Effector memory CD8-positive, alpha-beta T cell (primary cell): ENCODE data around the gene IKBKE.

Experiments
- ATAC-seq: fragments of 150-1000 bp; cut with Tn5 transposase; replicated peaks from 2 replicates; pipeline ENCODE4 v1.10.0; 2021; ENCODE audit warnings: mild to moderate bottlenecking, moderate library complexity
- DNase-seq, 3 experiments: peaks; one replicate each; pipeline ENCODE4 v3.0.0; 2021
- H3K27ac Mint-ChIP-seq, 2 donors: one replicate each; pipeline ENCODE4 v1.8.0; 2022; ENCODE audit warnings: mild to moderate bottlenecking in 2 of 2, mixed read lengths in 2 of 2, moderate library complexity in 2 of 2
- H3K27me3 Mint-ChIP-seq, 2 donors: one replicate each; pipeline ENCODE4 v1.8.0; 2022; ENCODE audit warnings: mixed read lengths in 2 of 2
- H3K36me3 Mint-ChIP-seq: one replicate; pipeline ENCODE4 v1.8.0; 2022; ENCODE audit warnings: mild to moderate bottlenecking, moderate library complexity, mixed read lengths; ENCODE audit not compliant: insufficient read depth
- H3K4me1 Mint-ChIP-seq, 2 donors: one replicate each; pipeline ENCODE4 v1.8.0; 2022; ENCODE audit warnings: low read depth in 2 of 2, mixed read lengths in 2 of 2
- H3K4me3 Mint-ChIP-seq, 2 donors: one replicate each; pipeline ENCODE4 v1.8.0; 2022; ENCODE audit warnings: mild to moderate bottlenecking in 2 of 2, mixed read lengths in 2 of 2, moderate library complexity in 2 of 2
- H3K9me3 Mint-ChIP-seq, 2 donors: one replicate each; pipeline ENCODE4 v1.8.0; 2022; ENCODE audit warnings: mixed read lengths in 2 of 2

The IKBKE gene

GRCh38 chr1:206459703-206460102 lies 10.6 kb upstream of the IKBKE start:
- no peak for DNase-seq
- H3K36me3 Mint-ChIP-seq = peaks cover 7% of the 10 kb centered on the region
- no peaks in the 10 kb centered on the region for H3K27me3 Mint-ChIP-seq
- no peak for ATAC-seq
- peak overlapping the region in 1 of 2 donors; percentile 38 for H3K27ac Mint-ChIP-seq
- H3K4me3 Mint-ChIP-seq = no peak overlapping the region
- H3K4me1 Mint-ChIP-seq = peaks cover 6 to 8% of the 10 kb centered on the region in 2 donors
- H3K9me3 Mint-ChIP-seq = no peaks in the 10 kb centered on the region

GRCh38 chr1:206460836-206461426 lies 9.3 kb upstream of the IKBKE start:
- H3K9me3 Mint-ChIP-seq = no peaks in the 10 kb centered on the region
- no peak overlapping the region for H3K4me3 Mint-ChIP-seq
- peaks cover 7% of the 10 kb centered on the region for H3K36me3 Mint-ChIP-seq
- DNase-seq = no peak
- no peak for ATAC-seq
- H3K4me1 Mint-ChIP-seq = peaks cover 8 to 13% of the 10 kb centered on the region in 2 donors
- H3K27me3 Mint-ChIP-seq = no peaks in the 10 kb centered on the region
- no peak overlapping the region for H3K27ac Mint-ChIP-seq

GRCh38 chr1:206461602-206462455 lies 8.4 kb upstream of the IKBKE start:
- peak; percentile 70 to 77 (median 72) for DNase-seq
- ATAC-seq = peak; percentile 92
- H3K9me3 Mint-ChIP-seq = no peaks in the 10 kb centered on the region
- peaks cover 11% of the 10 kb centered on the region for H3K36me3 Mint-ChIP-seq
- H3K4me1 Mint-ChIP-seq = peaks cover 13 to 21% of the 10 kb centered on the region in 2 donors
- H3K4me3 Mint-ChIP-seq = no peak overlapping the region
- peak overlapping the region in 1 of 2 donors; percentile 23 for H3K27ac Mint-ChIP-seq
- H3K27me3 Mint-ChIP-seq = no peaks in the 10 kb centered on the region

DNA sequence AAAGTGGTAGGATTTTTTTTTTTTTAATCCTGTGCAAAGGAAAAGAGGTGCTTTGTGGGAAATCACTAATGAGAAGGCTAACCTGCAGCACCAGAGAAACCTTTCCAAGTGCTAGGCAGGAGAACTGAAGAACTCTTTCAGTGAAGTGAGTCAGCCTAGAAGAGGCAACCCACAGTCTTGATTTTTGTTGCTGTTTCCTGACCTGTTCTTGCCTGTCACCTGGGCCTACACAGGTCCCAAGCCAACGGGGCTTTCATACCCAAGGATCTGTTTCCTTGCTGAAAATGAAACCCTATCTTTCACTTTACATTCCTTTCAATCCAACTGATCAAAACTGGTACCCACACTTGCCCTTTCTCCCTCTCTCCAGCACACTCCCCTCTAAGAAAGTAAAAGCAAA lies 7.1 kb upstream of the IKBKE start:
- no peak overlapping the region for H3K27ac Mint-ChIP-seq
- H3K27me3 Mint-ChIP-seq = no peaks in the 10 kb centered on the region
- H3K4me3 Mint-ChIP-seq = no peak overlapping the region

DNA sequence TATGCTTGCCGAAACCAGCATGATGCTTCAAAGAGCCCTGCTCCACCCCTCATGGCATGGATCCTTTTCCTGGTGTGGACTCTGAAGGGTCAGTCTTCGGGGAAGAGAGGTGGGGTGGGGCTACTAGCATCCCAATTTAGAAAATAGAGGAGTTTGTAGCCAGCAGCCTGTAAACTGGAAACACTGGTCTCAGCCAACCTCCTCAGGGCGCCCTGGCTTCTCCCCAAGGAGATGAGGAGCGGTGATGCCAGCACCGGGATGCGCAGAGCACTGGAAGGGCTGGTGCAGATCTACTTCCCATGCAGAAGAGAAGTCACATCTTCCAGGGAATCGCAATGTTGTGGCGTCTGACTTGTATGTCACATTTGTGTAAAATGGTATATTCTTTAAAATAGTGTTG lies 6.4 kb upstream of the IKBKE start:
- Mint-ChIP-seq H3K36me3 (peaks cover 11% of the 10 kb centered on the region), H3K27ac (no peak overlapping the region), H3K4me1 (peaks cover 25 to 34% of the 10 kb centered on the region in 2 donors), H3K4me3 (no peak overlapping the region), H3K27me3 (no peaks in the 10 kb centered on the region), H3K9me3 (no peaks in the 10 kb centered on the region)
- ATAC-seq = no peak
- DNase-seq = no peak

More for the DNA sequence above, 7.1 kb upstream of the IKBKE start:
- Mint-ChIP-seq H3K36me3 (peaks cover 11% of the 10 kb centered on the region), H3K9me3 (no peaks in the 10 kb centered on the region), H3K4me1 (peaks cover 19 to 30% of the 10 kb centered on the region in 2 donors)
- DNase-seq (no peak), ATAC-seq (no peak)

GRCh38 chr1:206464456-206464964 lies 5.8 kb upstream of the IKBKE start:
- Mint-ChIP-seq H3K27me3 (no peaks in the 10 kb centered on the region), H3K4me3 (no peak overlapping the region), H3K4me1 (peaks cover 31 to 34% of the 10 kb centered on the region in 2 donors), H3K27ac (peak overlapping the region in 1 of 2 donors; percentile 80), H3K9me3 (no peaks in the 10 kb centered on the region), H3K36me3 (peaks cover 11% of the 10 kb centered on the region)
- DNase-seq (no peak), ATAC-seq (no peak)

- Mint-ChIP-seq H3K36me3 (peaks cover 17% of the 10 kb centered on the region), H3K4me3 (peak overlapping the region; percentile 36 to 77), H3K27me3 (no peaks in the 10 kb centered on the region), H3K27ac (peak overlapping the region in 1 of 2 donors; percentile 81), H3K9me3 (no peaks in the 10 kb centered on the region), H3K4me1 (peaks cover 45% of the 10 kb centered on the region in 2 donors)
- DNase-seq = no peak
- no peak for ATAC-seq
Measured at GRCh38 chr1:206465951-206466350, 4.3 kb upstream of the IKBKE start.

DNA sequence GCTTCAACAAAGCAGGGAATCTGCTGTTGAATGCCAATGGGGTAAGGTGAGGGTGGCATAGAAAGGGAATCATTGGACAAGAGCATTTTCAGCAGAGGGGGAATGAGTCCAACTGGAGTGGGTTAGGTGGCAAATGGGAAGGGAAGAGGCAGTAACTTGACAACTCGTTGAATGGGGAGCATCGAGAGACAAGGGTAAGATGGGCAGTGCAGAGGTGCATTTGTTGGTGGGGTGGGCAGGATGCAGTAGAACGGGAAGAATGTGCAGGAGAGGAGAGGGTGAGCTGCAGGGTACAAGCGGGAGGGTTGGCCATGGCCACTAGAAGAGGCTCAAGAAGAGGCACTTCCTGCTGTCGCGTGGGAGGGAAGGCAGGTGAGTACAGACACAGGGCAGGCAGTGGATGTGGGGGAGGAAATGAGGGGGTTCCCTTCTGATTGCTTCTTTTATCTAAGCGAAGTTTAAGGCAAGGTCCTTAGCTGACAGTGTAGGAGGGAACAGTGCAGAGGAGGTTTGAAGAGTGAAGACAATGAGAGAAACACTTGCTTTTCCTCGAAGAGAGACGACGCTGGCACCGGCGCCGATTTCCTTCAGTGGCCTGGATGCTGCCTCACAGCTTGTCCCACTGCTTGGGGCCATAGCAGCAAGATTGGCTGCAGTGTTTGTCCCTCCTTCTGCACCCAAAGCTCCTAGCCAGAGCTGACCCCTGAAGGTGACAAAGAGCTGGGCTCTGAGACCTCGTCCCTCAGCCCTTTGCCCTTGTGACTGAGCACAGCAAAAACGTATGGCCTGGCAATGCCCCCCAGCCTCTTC lies 3.2 kb upstream of the IKBKE start:
- Mint-ChIP-seq H3K27ac (peak overlapping the region in 1 of 2 donors; percentile 81), H3K27me3 (no peaks in the 10 kb centered on the region), H3K4me3 (peak overlapping the region; percentile 43 to 77), H3K9me3 (no peaks in the 10 kb centered on the region), H3K4me1 (peaks cover 53 to 54% of the 10 kb centered on the region in 2 donors), H3K36me3 (peaks cover 10% of the 10 kb centered on the region)
- DNase-seq (no peak), ATAC-seq (no peak)

DNA sequence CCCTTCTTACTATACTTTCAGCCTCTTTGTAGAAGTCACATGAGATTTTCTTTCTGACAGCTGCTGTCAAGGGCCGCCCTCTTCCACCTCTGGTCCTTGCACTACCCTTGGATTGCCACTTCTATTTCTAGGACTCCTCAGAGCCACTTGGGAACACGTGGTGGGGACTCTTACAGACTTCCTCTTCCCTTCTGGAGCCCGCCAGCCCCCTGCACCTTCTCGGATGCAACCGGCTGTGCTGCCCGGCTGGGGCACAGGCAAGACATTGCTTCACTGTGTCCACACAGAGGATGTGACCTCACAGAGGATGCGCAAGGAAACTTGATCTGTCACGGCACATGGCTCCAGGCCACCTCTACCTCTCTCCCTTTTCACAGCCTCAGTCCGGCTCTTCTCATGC lies 2.4 kb upstream of the IKBKE start:
- no peaks in the 10 kb centered on the region for H3K9me3 Mint-ChIP-seq
- H3K27ac Mint-ChIP-seq = peak overlapping the region; percentile 79 to 88
- H3K4me1 Mint-ChIP-seq = peaks cover 59 to 62% of the 10 kb centered on the region in 2 donors
- no peaks in the 10 kb centered on the region for H3K27me3 Mint-ChIP-seq
- no peak for DNase-seq
- peak overlapping the region in 1 of 2 donors; percentile 43 for H3K4me3 Mint-ChIP-seq
- peaks cover 10% of the 10 kb centered on the region for H3K36me3 Mint-ChIP-seq
- ATAC-seq = no peak

DNA sequence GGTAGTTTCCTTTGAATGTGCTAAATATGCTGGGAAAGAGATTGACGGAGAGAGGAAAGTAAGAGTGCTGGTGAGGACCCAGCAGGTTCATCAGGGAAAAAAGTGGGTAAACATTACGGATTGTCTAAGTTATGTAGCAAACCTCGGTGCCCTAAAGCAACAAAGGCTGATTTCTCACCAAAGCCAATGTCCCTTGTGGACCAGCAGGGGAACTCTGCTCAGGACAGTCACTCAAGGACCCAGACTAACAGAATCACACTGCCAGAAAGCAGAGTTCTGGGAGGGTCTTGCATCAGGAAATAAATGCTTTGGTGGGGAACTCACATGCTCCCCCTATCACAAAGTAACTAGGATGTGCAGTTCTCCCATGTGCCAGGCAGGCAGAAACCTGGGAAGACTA lies 1.7 kb upstream of the IKBKE start:
- Mint-ChIP-seq H3K27ac (peak overlapping the region; percentile 79 to 88), H3K27me3 (no peaks in the 10 kb centered on the region), H3K9me3 (no peaks in the 10 kb centered on the region), H3K36me3 (peaks cover 14% of the 10 kb centered on the region), H3K4me1 (peaks cover 59 to 68% of the 10 kb centered on the region in 2 donors), H3K4me3 (no peak overlapping the region)
- ATAC-seq = no peak
- DNase-seq = no peak

DNA sequence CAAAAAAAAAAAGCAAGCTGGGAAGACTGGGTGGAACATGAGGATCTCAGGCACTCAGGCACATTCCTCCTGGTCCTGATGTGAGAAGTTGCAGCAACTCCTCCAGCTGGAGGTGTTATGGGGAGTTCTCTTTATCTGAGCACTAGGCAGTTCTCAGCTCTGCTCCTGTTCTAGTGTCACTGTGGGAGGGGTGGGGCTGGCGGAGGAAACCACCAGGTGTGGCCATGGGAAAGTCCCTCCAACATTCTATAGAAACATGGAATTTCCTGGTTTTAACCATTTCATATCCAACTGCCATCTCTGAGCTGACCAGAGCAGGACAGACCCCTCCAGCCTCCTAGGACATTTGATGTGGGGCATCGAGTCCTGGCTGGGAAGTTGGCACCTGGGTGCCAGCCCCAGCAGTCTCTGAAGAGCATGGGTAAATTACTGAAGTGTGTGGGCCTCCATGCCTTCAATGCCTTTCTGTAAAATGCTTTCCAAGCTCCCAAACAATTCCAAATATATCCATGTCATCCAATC lies 804 bp upstream of the IKBKE start:
- Mint-ChIP-seq H3K27me3 (no peaks in the 10 kb centered on the region), H3K36me3 (peaks cover 21% of the 10 kb centered on the region), H3K27ac (peak overlapping the region; percentile 88 to 94), H3K4me1 (peaks cover 59 to 73% of the 10 kb centered on the region in 2 donors), H3K4me3 (peak overlapping the region; percentile 86 to 91), H3K9me3 (no peaks in the 10 kb centered on the region)
- DNase-seq (no peak), ATAC-seq (peak; percentile 14)

DNA sequence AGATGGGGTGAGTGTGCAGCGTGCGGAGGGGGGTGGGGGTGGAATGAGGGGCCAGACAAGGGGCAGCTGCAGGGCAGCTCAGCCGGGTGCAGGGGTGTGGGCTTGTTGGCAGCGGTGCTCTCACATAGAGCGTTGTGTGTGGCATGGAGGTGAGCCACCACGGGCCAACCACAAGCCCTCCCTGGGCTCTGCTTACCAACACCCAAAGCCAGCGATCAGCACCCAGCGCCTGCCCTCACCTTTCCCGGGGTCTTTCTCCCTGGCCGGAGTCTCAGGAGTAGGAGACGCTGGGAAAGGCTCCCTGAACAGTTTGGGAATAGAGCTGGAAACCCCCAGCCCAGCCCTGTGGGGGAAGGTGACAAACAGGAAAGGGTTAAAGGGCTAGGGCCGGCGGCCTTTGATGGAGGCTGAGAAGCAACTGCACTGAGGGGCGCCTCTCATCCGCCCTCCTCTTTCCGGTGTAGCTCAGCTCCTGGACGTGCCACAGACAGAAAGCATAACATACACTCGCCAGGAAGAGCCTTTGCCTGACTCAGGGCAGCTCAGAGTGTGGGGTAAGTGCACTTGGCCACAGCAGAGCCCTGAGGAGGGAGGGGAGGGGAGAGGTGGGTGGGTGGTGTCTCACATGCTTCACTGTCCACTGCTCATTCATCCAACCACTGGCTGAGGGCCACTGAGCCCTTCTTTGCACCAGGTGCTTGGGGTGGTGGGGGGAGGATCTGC lies 577 bp downstream of the IKBKE start:
- Mint-ChIP-seq H3K36me3 (peaks cover 31% of the 10 kb centered on the region), H3K4me3 (peak overlapping the region; percentile 86 to 91), H3K4me1 (peaks cover 63 to 72% of the 10 kb centered on the region in 2 donors), H3K27me3 (no peaks in the 10 kb centered on the region), H3K9me3 (no peaks in the 10 kb centered on the region), H3K27ac (peak overlapping the region; percentile 88 to 94)
- ATAC-seq = peak; percentile 67
- peak; percentile 14 to 30 (median 22) for DNase-seq
